ENCODE measurements around the gene SLC10A2.

- TF ChIP-seq, protein P1, sequence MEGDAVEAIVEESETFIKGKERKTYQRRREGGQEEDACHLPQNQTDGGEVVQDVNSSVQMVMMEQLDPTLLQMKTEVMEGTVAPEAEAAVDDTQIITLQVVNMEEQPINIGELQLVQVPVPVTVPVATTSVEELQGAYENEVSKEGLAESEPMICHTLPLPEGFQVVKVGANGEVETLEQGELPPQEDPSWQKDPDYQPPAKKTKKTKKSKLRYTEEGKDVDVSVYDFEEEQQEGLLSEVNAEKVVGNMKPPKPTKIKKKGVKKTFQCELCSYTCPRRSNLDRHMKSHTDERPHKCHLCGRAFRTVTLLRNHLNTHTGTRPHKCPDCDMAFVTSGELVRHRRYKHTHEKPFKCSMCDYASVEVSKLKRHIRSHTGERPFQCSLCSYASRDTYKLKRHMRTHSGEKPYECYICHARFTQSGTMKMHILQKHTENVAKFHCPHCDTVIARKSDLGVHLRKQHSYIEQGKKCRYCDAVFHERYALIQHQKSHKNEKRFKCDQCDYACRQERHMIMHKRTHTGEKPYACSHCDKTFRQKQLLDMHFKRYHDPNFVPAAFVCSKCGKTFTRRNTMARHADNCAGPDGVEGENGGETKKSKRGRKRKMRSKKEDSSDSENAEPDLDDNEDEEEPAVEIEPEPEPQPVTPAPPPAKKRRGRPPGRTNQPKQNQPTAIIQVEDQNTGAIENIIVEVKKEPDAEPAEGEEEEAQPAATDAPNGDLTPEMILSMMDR (conservative IDR thresholded peaks at IDR 0.05 in 1 of 2, IDR thresholded peaks at IDR 0.05 in 1 of 2; ENCODE audit: extremely low read depth in 1 of 2, insufficient read depth in 1 of 2, low read depth in 1 of 2, low read length in 2 of 2), result no peak
- no peak for TF ChIP-seq EZH2 (IDR thresholded peaks at IDR 0.05; ENCODE audit: borderline replicate concordance, low read length)
These were observed 43.9 kb downstream of the SLC10A2 start for GRCh38 chr13:103022336-103022735.
